Purkinje cell (primary cell): ENCODE results near the gene TRIM44. TPM values are rescaled to one million over a fixed set of nuclear protein-coding genes. Genes with fewer than 3 reads are reported as not detected.

Experiments
- polyA plus RNA-seq: library from polyadenylated mRNA; unstranded; fragments of >200 nt; fragmentation: Nextera tagmentation; gene quantifications from 2 replicates; pipeline ENCODE4 v1.2.1, GENCODE V29; 2014

TRIM44 gene, protein sequence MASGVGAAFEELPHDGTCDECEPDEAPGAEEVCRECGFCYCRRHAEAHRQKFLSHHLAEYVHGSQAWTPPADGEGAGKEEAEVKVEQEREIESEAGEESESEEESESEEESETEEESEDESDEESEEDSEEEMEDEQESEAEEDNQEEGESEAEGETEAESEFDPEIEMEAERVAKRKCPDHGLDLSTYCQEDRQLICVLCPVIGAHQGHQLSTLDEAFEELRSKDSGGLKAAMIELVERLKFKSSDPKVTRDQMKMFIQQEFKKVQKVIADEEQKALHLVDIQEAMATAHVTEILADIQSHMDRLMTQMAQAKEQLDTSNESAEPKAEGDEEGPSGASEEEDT
- polyA plus RNA-seq, result 16.8 and 17.9 TPM in 2 replicates

GRCh38 chr11:35662649-35663407 lies at the start of gene TRIM44:
Gene TRIM44 (plus strand): TSS chr11:35662775. CDS start chr11:35663112, 337 bp downstream.

DNA sequence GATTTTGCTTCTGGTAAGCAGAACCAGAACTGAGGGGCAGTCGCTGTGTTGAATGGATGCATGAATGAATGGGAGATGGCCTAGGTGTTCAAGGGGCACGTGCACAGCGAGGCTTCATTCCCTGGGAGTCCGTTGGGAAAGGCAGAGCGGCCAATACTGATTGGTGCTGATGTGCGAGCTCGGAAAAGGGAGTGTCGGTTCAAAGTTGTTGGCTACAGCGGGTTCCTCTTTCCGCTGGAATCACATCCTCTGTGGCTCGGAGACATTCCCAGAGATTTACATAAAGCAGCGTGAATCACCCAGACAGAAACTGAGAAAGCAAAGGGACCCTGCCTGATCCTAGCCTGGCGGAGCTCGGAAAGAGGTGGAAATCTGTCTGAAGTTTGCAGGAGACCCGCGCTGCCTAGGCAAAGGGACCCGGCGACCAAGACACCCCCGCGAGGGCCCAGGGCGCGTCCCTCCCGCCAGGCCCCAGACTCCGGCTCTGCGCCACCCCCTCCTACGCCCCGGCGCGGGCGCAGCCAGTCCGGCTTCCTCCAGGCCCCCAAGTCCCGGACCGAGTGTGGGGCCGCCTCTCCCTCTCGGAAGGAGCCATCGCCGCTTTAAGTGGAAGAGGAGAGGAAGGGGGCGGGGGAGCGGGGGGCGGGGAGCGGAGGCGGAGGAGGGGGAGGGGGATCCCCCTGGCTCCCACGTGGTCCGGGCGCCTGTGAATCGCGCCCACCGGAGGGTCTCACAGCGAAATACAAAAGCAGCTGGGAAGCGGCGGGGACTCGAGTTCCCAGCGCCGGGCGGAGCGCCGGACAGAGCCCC lies 44.7 kb upstream of the TRIM44 start, which contains the start of gene FJX1:
Gene FJX1 (plus strand): TSS at position 774 of the 810 bp plus-strand sequence. CDS start 177 bp downstream, outside the sequence.

Other genes with a start within 250 kb of the TRIM44 start
- 45.5 and 62.6 TPM in 2 replicates for gene SLC1A2, start 243.2 kb upstream of the TRIM44 start, polyA plus RNA-seq
- gene PAMR1, start 137.2 kb upstream of the TRIM44 start, polyA plus RNA-seq, result not detected in 2 replicates
- gene FJX1, start 44.3 kb upstream of the TRIM44 start, polyA plus RNA-seq, result 5.8 and 7.5 TPM in 2 replicates